Esophagus (tissue), 2 donors: ENCODE measurements around the gene FBXL7. TPM values are rescaled to one million over a fixed set of nuclear protein-coding genes. Genes with fewer than 3 reads are reported as not detected.

Experiments used
- H3K27ac ChIP-seq, 2 donors: one replicate each; pipeline ENCODE4 v1.5.1; 2013; ENCODE audit warnings: low read depth in 2 of 2, mild to moderate bottlenecking in 2 of 2, inconsistent platforms in 1 of 2, low read length in 1 of 2, moderate library complexity in 1 of 2
- H3K27me3 ChIP-seq, 2 donors: one replicate each; pipeline ENCODE4 v1.6.1; 2013; ENCODE audit warnings: low read length in 2 of 2, control low read depth in 1 of 2, mild to moderate bottlenecking in 1 of 2; ENCODE audit not compliant: insufficient read depth in 2 of 2, control insufficient read depth in 1 of 2
- H3K36me3 ChIP-seq, 2 donors: one replicate each; pipeline ENCODE4 v1.6.1; 2013; ENCODE audit warnings: low read length in 1 of 2; ENCODE audit not compliant: control insufficient read depth in 2 of 2, insufficient read depth in 2 of 2
- H3K4me1 ChIP-seq, 2 donors: one replicate each; pipeline ENCODE4 v1.6.1; 2013; ENCODE audit warnings: low read length in 1 of 2; ENCODE audit not compliant: control insufficient read depth in 2 of 2, insufficient read depth in 2 of 2
- H3K4me3 ChIP-seq, 2 donors: one replicate each; pipeline ENCODE4 v1.5.1; 2013; ENCODE audit warnings: low read length in 2 of 2, mild to moderate bottlenecking in 2 of 2, low read depth in 1 of 2, moderate library complexity in 1 of 2
- H3K9me3 ChIP-seq, 2 donors: one replicate each; pipeline ENCODE4 v1.6.1; 2013; ENCODE audit warnings: mild to moderate bottlenecking in 2 of 2, low read depth in 1 of 2, low read length in 1 of 2, moderate library complexity in 1 of 2; ENCODE audit not compliant: control insufficient read depth in 2 of 2, insufficient read depth in 1 of 2
- WGBS, 2 donors: extraction: QIAGEN DNeasy Blood & Tissue Kit; methylation state at CpG; one replicate each; pipeline ENCODE4 v1.1.7; 2013; 5-methylcytosine and 5-hydroxymethylcytosine counted together
- polyA plus RNA-seq, 2 donors: library from polyadenylated mRNA; stranded (reverse); fragments of 200-250 nt; gene quantifications; one replicate each; pipeline ENCODE4 v1.2.3, GENCODE V29; 2013
- donor health status: healthy with polysubstance abuse.
- donor health status: Bipolar disorder and iron deficiency.

Gene FBXL7
- polyA plus RNA-seq, 2 donors = 1.8 to 4.4 TPM

DNA sequence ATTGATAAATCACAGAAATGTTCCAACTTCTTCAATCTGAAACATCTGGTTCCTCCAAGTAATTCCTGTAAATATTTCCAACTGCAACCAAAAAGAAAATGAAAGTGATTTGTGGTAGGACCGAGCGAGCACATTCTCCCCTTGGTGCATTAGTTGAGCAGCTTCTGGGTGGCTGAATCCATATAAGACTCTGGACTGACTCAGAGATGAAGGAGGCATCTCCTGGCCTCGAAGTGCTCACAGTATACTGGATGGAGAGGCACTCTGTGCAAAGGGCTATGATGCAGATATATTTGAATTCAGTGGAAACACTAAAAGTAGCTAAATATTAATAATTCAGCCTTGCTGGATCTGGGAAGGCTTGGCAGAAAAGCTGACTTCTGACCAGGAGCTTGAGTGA is 414.7 kb downstream of the FBXL7 start:
- H3K4me3 ChIP-seq = no peak overlapping the region
- no peaks in the 10 kb centered on the region for H3K9me3 ChIP-seq
- no peak overlapping the region for H3K27ac ChIP-seq

GRCh38 chr5:15926586-15926985 is 426.6 kb downstream of the FBXL7 start:
- H3K9me3 ChIP-seq = peaks cover 3 to 6% of the 10 kb centered on the region in 2 donors
- H3K4me1 ChIP-seq = no peaks in the 10 kb centered on the region
- H3K36me3 ChIP-seq = peaks cover 0 to 6% of the 10 kb centered on the region in 2 donors
- WGBS, 2 donors = 84 to 86% methylated on average over 3 of the region's 3 CpGs
- H3K27ac ChIP-seq = no peak overlapping the region
- H3K4me3 ChIP-seq = no peak overlapping the region
- H3K27me3 ChIP-seq = no peaks in the 10 kb centered on the region

More for the DNA sequence above, 414.7 kb downstream of the FBXL7 start:
- no peaks in the 10 kb centered on the region for H3K36me3 ChIP-seq
- H3K4me1 ChIP-seq = no peaks in the 10 kb centered on the region
- 35 to 50% methylated on average over 3 of the region's 3 CpGs for WGBS, 2 donors
- no peaks in the 10 kb centered on the region for H3K27me3 ChIP-seq

GRCh38 chr5:15927710-15928380 is 427.9 kb downstream of the FBXL7 start:
- Histone ChIP-seq H3K9me3 (peaks cover 3 to 6% of the 10 kb centered on the region in 2 donors), H3K4me3 (no peak overlapping the region), H3K4me1 (no peaks in the 10 kb centered on the region), H3K27ac (no peak overlapping the region), H3K36me3 (peaks cover 0 to 6% of the 10 kb centered on the region in 2 donors), H3K27me3 (no peaks in the 10 kb centered on the region)
- 96 to 97% methylated on average over 37 to 38 of the region's 38 CpGs for WGBS, 2 donors

DNA sequence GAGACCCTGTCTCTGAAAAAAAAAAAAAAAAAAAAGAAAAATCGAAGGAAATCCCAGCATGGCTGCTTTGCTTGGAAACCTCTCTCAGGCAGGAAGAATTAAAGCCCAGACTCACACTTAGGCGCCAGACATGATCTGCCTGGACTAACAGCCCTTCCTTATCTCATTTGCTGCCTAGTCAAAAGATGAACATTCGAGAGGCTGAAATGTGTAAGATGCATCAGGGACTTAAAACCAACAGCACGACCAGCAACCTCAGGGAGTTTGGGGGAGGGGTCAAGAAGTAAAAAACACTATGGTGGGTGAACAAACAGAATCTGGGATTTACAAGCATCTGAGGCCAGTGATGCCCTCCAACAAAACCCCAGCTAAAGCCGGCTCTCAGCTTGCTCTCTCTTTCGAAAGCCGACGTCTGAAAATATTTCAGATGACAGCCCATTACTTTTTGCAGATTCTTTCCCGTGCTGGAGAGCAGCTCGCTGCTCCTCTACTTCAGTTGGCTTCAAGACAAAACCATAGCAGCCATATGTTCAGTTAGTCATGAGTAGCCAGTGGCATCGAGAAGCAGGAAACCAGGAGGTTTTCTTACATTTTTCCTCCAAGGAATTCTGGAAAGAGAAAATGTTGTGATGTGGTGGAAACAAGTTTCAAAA is 429.8 kb downstream of the FBXL7 start:
- WGBS, 2 donors = 74 to 77% methylated on average over 11 of the region's 11 CpGs
- no peaks in the 10 kb centered on the region for H3K4me1 ChIP-seq
- H3K27me3 ChIP-seq = no peaks in the 10 kb centered on the region
- H3K36me3 ChIP-seq = peaks cover 0 to 6% of the 10 kb centered on the region in 2 donors
- H3K27ac ChIP-seq = no peak overlapping the region
- H3K4me3 ChIP-seq = no peak overlapping the region
- H3K9me3 ChIP-seq = peaks cover 3 to 6% of the 10 kb centered on the region in 2 donors

DNA sequence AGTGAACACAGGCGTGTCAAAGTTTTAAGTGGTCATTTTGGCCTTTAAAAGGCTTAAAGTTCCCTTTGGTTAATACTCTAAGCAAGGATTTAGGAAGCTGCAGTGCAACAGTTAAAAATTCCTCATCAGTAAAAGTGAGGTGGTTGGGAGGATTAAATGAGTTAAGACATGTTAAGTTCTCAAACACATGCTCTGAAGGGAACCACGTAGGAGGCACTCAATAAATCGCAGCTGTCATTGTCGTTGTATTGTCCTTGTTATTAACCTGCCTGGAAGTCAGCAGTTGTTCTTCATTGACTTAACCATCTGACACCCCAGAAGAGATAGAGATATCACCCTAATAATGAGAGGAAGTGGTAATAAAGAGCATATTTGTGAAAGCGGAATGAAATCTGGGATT is 432.1 kb downstream of the FBXL7 start:
- peaks cover 6 to 8% of the 10 kb centered on the region in 2 donors for H3K9me3 ChIP-seq
- WGBS, 2 donors = 54 to 61% methylated on average over 5 of the region's 5 CpGs
- no peaks in the 10 kb centered on the region for H3K27me3 ChIP-seq
- no peak overlapping the region for H3K27ac ChIP-seq
- peaks cover 0 to 13% of the 10 kb centered on the region in 2 donors for H3K36me3 ChIP-seq
- no peaks in the 10 kb centered on the region for H3K4me1 ChIP-seq
- no peak overlapping the region for H3K4me3 ChIP-seq

DNA sequence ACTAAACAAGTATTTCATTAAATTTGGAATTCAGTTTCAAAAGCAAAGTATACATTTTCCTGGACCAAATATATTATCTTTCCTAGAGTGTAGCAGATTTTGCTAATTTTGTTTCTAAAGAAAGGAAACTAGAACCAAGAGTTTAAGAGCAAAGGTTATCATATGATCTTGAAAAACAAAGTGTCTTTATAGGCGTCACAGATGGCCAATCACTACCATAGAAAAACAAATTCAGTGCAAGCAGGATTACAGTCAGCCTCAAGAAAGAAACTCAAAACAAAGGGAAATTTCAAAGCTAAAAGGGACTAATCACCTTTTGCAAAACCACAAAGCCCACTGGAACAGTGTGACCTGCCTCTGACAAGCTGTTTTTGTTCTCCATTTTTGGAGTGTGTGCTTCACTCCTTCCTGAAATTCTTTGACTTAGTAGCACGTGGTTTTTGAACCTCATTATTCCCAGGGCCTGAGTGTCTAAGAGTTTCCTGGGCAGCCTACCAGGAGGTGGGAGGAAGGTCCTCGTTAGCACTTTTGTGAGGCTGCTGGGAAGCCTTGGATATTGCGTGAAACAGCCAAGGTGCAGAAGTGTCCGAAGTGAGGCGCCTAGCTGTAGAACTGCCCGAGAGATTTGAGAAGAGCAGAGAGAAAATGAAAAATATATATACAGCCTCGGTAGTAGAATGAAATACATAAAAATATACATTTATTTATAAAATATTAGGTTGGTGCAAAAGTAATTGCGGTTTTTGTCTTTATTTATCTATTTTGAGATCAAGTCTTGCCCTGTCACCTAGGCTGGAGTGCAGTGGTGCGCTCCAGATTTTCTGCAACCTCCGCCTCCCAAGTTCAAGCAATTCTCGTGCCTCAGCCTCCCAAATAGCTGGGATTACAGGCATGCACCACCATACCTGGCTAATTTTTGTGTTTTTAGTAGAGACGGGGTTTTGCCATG is 433.6 kb downstream of the FBXL7 start:
- Histone ChIP-seq H3K9me3 (peaks cover 0 to 5% of the 10 kb centered on the region in 2 donors), H3K36me3 (peaks cover 0 to 10% of the 10 kb centered on the region in 2 donors), H3K27me3 (no peaks in the 10 kb centered on the region), H3K4me3 (no peak overlapping the region), H3K27ac (no peak overlapping the region), H3K4me1 (no peaks in the 10 kb centered on the region)
- 80 to 83% methylated on average over 13 of the region's 13 CpGs for WGBS, 2 donors

GRCh38 chr5:15936505-15937245 is 436.7 kb downstream of the FBXL7 start:
- WGBS, 2 donors = 97% methylated on average over 60 of the region's 60 CpGs
- Histone ChIP-seq H3K4me3 (no peak overlapping the region), H3K9me3 (peaks cover 0 to 5% of the 10 kb centered on the region in 2 donors), H3K27me3 (no peaks in the 10 kb centered on the region), H3K27ac (no peak overlapping the region), H3K36me3 (peaks cover 0 to 10% of the 10 kb centered on the region in 2 donors), H3K4me1 (no peaks in the 10 kb centered on the region)

DNA sequence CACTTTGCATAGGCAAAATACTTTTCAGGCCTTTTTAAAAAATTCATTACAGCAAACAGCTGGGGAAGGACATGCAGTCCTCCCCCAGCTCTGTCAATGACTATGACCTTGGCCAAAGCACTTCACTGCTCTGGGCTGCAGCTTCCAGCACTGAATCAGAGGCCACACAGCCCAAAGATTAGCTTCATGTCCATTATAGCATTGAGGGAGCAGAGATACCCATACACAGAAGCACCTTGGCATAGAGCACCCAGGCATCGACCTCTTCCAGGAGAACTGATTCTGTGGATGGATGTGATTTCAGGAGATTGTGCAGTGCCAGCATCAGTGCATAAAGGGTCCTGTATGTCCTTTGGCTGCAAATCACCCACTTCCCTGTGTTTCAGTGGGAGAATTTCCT is 437.7 kb downstream of the FBXL7 start:
- Histone ChIP-seq H3K36me3 (peaks cover 0 to 10% of the 10 kb centered on the region in 2 donors), H3K4me3 (no peak overlapping the region)
- WGBS, 2 donors = 87 to 92% methylated on average over 1 of the region's 1 CpG

DNA sequence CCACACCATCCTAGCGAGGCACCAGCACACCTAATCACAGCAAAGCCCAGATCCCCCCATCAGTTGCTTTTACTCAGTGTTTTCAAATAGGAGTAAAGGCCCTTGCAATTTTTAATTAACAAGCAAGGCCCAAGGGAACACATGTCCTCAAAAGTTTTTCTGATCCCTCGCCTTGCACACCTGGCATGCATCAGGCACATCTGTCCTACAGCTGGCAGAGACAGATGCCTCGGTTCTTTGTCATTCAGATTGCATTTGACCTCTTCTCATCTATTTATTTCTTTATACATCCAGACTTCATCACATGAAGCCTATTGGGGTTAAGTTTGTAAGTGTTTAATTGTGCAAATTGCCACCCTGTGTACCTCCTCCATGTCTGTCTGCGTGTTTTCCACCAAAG is 438.2 kb downstream of the FBXL7 start:
- H3K9me3 ChIP-seq = peaks cover 0 to 5% of the 10 kb centered on the region in 2 donors
- WGBS, 2 donors = 75 to 87% methylated on average over 4 of the region's 4 CpGs
- H3K36me3 ChIP-seq = peaks cover 0 to 10% of the 10 kb centered on the region in 2 donors
- no peaks in the 10 kb centered on the region for H3K27me3 ChIP-seq
- H3K4me1 ChIP-seq = no peaks in the 10 kb centered on the region
- no peak overlapping the region for H3K27ac ChIP-seq
- H3K4me3 ChIP-seq = no peak overlapping the region

More for the DNA sequence above, 437.7 kb downstream of the FBXL7 start:
- H3K27ac ChIP-seq = no peak overlapping the region
- H3K9me3 ChIP-seq = peaks cover 0 to 5% of the 10 kb centered on the region in 2 donors
- H3K27me3 ChIP-seq = no peaks in the 10 kb centered on the region
- H3K4me1 ChIP-seq = no peaks in the 10 kb centered on the region
